Mesendoderm (in vitro differentiated cells): ENCODE results near the gene TNNT3.

Experiments used
- DNase-seq: peaks from one replicate; pipeline ENCODE4 v3.0.0; 2013
- H2AK5ac ChIP-seq: 2 replicates; pipeline ENCODE4 v1.6.1; 2013; ENCODE audit warnings: low read length, inconsistent platforms
- H2BK120ac ChIP-seq: 2 replicates; pipeline ENCODE4 v1.6.1; 2013; ENCODE audit warnings: low read depth, mild to moderate bottlenecking, low read length, moderate library complexity, mixed read lengths
- H2BK15ac ChIP-seq: replicated peaks from 2 replicates; pipeline ENCODE4 v1.6.1; 2013; ENCODE audit warnings: low read depth, mild to moderate bottlenecking, moderate library complexity
- H2BK5ac ChIP-seq: 2 replicates; pipeline ENCODE4 v1.6.1; 2013; ENCODE audit warnings: low read length, inconsistent platforms
- H3K18ac ChIP-seq: 2 replicates; pipeline ENCODE4 v1.6.1; 2013; ENCODE audit warnings: mild to moderate bottlenecking, low read length, mixed read lengths
- H3K23ac ChIP-seq: one replicate; pipeline ENCODE4 v1.6.1; 2013; ENCODE audit warnings: low read length
- H3K27ac ChIP-seq: 2 replicates; pipeline ENCODE4 v1.5.1; 2013; ENCODE audit warnings: low read depth, mild to moderate bottlenecking, inconsistent platforms, low read length, moderate library complexity
- H3K27me3 ChIP-seq: 2 replicates; pipeline ENCODE4 v1.6.1; 2013; ENCODE audit warnings: low read length, control low read depth, mild to moderate bottlenecking, inconsistent platforms; ENCODE audit not compliant: insufficient read depth, poor library complexity
- H3K36me3 ChIP-seq: 2 replicates; pipeline ENCODE4 v1.6.1; 2013; ENCODE audit warnings: low read length, inconsistent platforms; ENCODE audit not compliant: control insufficient read depth, insufficient read depth
- H3K4ac ChIP-seq: one replicate; pipeline ENCODE4 v1.6.1; 2013; ENCODE audit warnings: low read depth, mild to moderate bottlenecking, low read length, moderate library complexity
- H3K4me1 ChIP-seq: 2 replicates; pipeline ENCODE4 v1.6.1; 2013; ENCODE audit warnings: low read depth, low read length, inconsistent platforms; ENCODE audit not compliant: control insufficient read depth
- H3K4me2 ChIP-seq: 2 replicates; pipeline ENCODE4 v1.6.1; 2013; ENCODE audit warnings: low read length
- H3K4me3 ChIP-seq: 2 replicates; pipeline ENCODE4 v1.5.1; 2013; ENCODE audit warnings: mild to moderate bottlenecking, low read length
- H3K56ac ChIP-seq: one replicate; pipeline ENCODE4 v1.6.1; 2013; ENCODE audit warnings: low read length
- H3K79me1 ChIP-seq: 2 replicates; pipeline ENCODE4 v1.6.1; 2013; ENCODE audit warnings: low read length, inconsistent platforms
- H3K79me2 ChIP-seq: 2 replicates; pipeline ENCODE4 v1.6.1; 2013; ENCODE audit warnings: mild to moderate bottlenecking, low read length; ENCODE audit not compliant: control insufficient read depth, insufficient read depth
- H3K9ac ChIP-seq: 2 replicates; pipeline ENCODE4 v1.6.1; 2013; ENCODE audit warnings: low read length, inconsistent platforms
- H4K5ac ChIP-seq: one replicate; pipeline ENCODE4 v1.6.1; 2013; ENCODE audit warnings: low read length
- H4K8ac ChIP-seq: one replicate; pipeline ENCODE4 v1.6.1; 2013; ENCODE audit warnings: low read depth, mild to moderate bottlenecking, control low read depth, low read length, moderate library complexity
- WGBS: extraction: QIAGEN DNeasy Blood & Tissue Kit; methylation state at CpG from one replicate; pipeline ENCODE4 v1.1.7; 2013; ENCODE audit warnings: low lambda C conversion rate, missing lambda C conversion rate; ENCODE audit not compliant: insufficient coverage; ENCODE audit errors: extremely low coverage; 5-methylcytosine and 5-hydroxymethylcytosine counted together

TNNT3 gene

GRCh38 chr11:1918436-1919315 is 827 bp upstream of the TNNT3 start:
- Histone ChIP-seq H3K4me3 (no peak overlapping the region), H3K4ac (no peak overlapping the region), H4K8ac (no peak overlapping the region), H2BK15ac (no peak overlapping the region), H2BK5ac (no peak overlapping the region), H3K4me2 (no peak overlapping the region), H3K27me3 (no peaks in the 10 kb centered on the region), H3K27ac (no peak overlapping the region), H3K18ac (no peak overlapping the region), H3K36me3 (no peaks in the 10 kb centered on the region), H2BK120ac (no peak overlapping the region), H3K56ac (no peak overlapping the region), H4K5ac (no peak overlapping the region), H3K79me2 (no peaks in the 10 kb centered on the region), H3K79me1 (no peaks in the 10 kb centered on the region), H3K4me1 (no peaks in the 10 kb centered on the region), H3K23ac (no peak overlapping the region), H2AK5ac (no peak overlapping the region), H3K9ac (no peak overlapping the region)
- no CpG with 5 or more reads among the region's 29 CpGs for WGBS
- DNase-seq: no peak

DNA sequence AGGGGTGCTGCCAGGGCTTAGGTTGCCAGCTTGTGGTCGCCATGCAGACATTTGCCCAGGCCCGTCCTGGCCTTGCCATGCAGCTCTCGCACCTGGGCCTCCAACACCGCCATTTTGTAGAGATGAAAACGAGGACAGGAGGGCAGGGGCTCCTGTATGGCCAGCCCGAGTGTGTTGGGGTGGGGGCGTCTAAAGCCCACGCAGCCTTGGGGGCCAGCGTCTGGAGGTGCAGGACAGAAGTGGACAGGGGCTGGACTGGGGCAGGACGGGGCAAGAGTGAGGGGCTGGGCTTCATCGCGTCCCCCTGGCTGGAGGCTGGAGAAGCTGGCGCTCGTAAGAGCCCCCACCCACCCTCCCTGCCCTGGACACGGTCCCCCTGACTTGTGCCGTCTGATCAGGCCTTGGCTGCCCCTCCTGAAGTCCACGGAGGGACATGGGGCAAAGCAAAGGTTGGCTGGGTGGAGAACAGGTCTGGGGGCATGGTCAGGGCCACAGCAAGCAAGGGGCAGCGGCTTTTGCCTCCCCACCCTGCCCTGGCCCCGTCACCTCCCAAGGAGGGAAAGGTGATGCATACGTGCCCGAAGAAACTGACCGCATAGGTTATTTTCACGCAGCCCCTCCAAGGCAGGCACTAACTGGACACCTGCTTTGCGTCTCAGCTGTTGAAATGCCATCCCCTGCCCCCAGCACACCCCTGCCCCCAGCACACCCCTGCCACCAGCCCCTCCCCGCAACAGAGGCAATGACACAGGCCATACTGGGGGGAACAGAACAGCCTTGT is 815 bp downstream of the TNNT3 start:
- Histone ChIP-seq H3K36me3 (no peaks in the 10 kb centered on the region), H2BK120ac (no peak overlapping the region), H3K27ac (no peak overlapping the region), H3K4me3 (no peak overlapping the region), H3K4me1 (no peaks in the 10 kb centered on the region), H3K27me3 (no peaks in the 10 kb centered on the region), H3K9ac (no peak overlapping the region), H4K8ac (no peak overlapping the region), H2BK15ac (no peak overlapping the region), H3K18ac (no peak overlapping the region), H3K79me2 (no peaks in the 10 kb centered on the region), H3K23ac (no peak overlapping the region), H3K79me1 (no peaks in the 10 kb centered on the region), H2AK5ac (no peak overlapping the region), H3K4ac (no peak overlapping the region), H4K5ac (no peak overlapping the region), H3K4me2 (no peak overlapping the region), H2BK5ac (no peak overlapping the region), H3K56ac (no peak overlapping the region)
- no CpG with 5 or more reads among the region's 25 CpGs for WGBS
- no peak for DNase-seq

DNA sequence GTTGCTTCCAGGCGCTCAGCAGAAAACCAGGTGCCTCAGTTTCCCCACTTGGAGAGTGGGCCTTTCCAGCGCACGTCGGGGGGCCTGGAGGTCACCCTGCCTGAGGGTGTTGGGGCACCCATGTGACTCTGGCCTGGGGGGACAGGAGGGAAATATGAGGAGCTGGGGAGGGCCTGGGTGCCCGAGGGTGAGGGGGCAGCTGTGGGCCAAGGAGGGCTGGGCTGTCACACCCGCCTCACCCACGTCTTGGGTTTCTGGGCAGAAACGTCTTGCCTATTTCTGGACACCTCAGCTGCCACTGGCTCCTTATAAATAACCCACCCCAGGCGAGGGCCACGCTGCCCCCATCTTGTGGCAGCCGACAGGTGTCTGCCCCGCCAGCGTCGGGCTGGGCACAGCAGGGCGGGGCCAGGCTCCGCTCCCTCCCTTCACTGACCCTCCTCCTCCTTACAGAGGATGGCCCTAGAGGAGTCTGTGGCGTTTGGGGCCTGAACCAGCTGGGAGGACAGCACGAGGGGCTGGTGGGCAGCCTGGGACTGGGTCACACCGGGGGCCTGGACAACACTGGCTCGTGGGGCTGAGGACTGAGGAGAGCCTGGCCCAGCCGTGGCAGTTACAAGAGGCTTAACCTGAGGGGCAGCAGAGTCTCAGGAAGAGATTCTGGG is 1.5 kb downstream of the TNNT3 start:
- Histone ChIP-seq H3K79me2 (no peaks in the 10 kb centered on the region), H2BK120ac (no peak overlapping the region), H3K56ac (no peak overlapping the region), H3K9ac (no peak overlapping the region), H3K4ac (no peak overlapping the region), H3K36me3 (no peaks in the 10 kb centered on the region), H3K27me3 (no peaks in the 10 kb centered on the region), H3K4me1 (no peaks in the 10 kb centered on the region), H2AK5ac (no peak overlapping the region), H4K8ac (no peak overlapping the region), H3K4me2 (no peak overlapping the region), H3K23ac (no peak overlapping the region), H4K5ac (no peak overlapping the region), H3K4me3 (no peak overlapping the region), H2BK15ac (no peak overlapping the region), H2BK5ac (no peak overlapping the region), H3K27ac (no peak overlapping the region), H3K18ac (no peak overlapping the region), H3K79me1 (no peaks in the 10 kb centered on the region)
- no peak for DNase-seq
- no CpG with 5 or more reads among the region's 21 CpGs for WGBS

GRCh38 chr11:1921574-1922141 is 2.2 kb downstream of the TNNT3 start:
- Histone ChIP-seq H4K5ac (no peak overlapping the region), H3K4me2 (no peak overlapping the region), H2BK120ac (no peak overlapping the region), H3K36me3 (no peaks in the 10 kb centered on the region), H3K4me3 (no peak overlapping the region), H3K4me1 (no peaks in the 10 kb centered on the region), H3K79me2 (no peaks in the 10 kb centered on the region), H4K8ac (no peak overlapping the region), H3K79me1 (no peaks in the 10 kb centered on the region), H3K23ac (no peak overlapping the region), H3K18ac (no peak overlapping the region), H3K9ac (no peak overlapping the region), H2AK5ac (no peak overlapping the region), H3K27me3 (no peaks in the 10 kb centered on the region), H2BK5ac (no peak overlapping the region), H3K56ac (no peak overlapping the region), H3K4ac (no peak overlapping the region), H2BK15ac (no peak overlapping the region), H3K27ac (no peak overlapping the region)
- WGBS: no CpG with 5 or more reads among the region's 18 CpGs
- no peak for DNase-seq

- DNase-seq: no peak
- Histone ChIP-seq H2BK5ac (no peak overlapping the region), H4K5ac (no peak overlapping the region), H4K8ac (no peak overlapping the region), H3K79me2 (no peaks in the 10 kb centered on the region), H3K36me3 (no peaks in the 10 kb centered on the region), H3K27ac (no peak overlapping the region), H3K23ac (no peak overlapping the region), H3K4me3 (no peak overlapping the region), H3K4me2 (no peak overlapping the region), H3K79me1 (no peaks in the 10 kb centered on the region), H2BK15ac (no peak overlapping the region), H3K27me3 (no peaks in the 10 kb centered on the region), H3K4ac (no peak overlapping the region), H3K18ac (no peak overlapping the region), H3K4me1 (no peaks in the 10 kb centered on the region), H2AK5ac (no peak overlapping the region), H3K56ac (no peak overlapping the region), H2BK120ac (no peak overlapping the region), H3K9ac (no peak overlapping the region)
- no CpG with 5 or more reads among the region's 14 CpGs for WGBS
These were observed 3.1 kb downstream of the TNNT3 start for GRCh38 chr11:1922481-1923081.
